CD4-positive, alpha-beta T cell treated with Interleukin-1 beta for 1 hour (primary cell): ENCODE results near the gene MFRP.
A peak's percentile ranks its signal among the peaks of the same experiment; 100 is the strongest.
"Not testable (repeated sequence)": the region's sequence is repeated elsewhere in the genome, so short reads cannot be mapped to it uniquely, and the experiment has no call there.

Experiments used
- DNase-seq, 2 donors: peaks; one replicate each; pipeline ENCODE4 v3.0.0-alpha.2; 2020 to 2022

MFRP gene

DNA sequence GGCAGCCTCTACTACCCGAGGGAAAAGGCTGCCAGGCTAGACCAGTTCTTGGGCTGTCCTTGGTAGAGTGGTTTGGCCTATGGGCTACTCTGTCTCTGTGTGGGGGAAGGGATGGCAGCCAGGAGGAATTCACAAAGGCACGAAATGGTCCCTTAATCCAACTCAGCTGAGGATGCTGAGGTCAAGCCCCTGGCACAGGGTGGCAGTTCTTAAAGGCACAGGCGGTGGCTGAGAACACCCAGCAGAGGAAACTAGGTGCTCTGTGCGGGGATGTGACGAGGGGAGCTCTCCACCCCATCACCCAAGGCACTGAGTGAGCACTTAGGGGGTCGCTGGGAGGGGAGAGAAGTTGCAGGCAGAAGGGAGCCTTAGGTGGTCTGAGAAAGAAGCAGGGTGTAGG, at the start of gene MFRP:
Gene MFRP (minus strand): TSS at position 101 of the 400 bp plus-strand sequence. CDS start 192 bp downstream, outside the sequence.
- no peak for DNase-seq

DNA sequence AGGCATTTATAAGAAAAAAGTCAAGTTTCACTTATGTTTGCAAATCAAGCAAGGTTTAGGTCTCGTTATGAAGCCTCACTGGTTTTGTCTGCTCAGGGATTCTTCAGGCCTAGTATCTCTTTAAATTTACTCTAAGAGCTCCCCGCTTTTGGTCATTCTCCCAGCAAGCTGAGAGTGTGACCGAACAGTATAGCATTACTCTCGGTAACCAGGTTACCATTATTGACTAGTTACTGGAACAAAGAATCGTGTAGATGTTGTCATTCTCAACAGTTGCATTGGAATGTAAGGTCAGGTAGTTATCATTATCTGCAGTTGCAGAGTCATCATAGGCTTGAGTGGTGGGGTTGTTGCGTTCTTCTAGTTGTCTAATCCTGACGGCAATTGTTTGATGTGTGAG, 44.8 kb upstream of the MFRP start:
- DNase-seq: no peak

DNA sequence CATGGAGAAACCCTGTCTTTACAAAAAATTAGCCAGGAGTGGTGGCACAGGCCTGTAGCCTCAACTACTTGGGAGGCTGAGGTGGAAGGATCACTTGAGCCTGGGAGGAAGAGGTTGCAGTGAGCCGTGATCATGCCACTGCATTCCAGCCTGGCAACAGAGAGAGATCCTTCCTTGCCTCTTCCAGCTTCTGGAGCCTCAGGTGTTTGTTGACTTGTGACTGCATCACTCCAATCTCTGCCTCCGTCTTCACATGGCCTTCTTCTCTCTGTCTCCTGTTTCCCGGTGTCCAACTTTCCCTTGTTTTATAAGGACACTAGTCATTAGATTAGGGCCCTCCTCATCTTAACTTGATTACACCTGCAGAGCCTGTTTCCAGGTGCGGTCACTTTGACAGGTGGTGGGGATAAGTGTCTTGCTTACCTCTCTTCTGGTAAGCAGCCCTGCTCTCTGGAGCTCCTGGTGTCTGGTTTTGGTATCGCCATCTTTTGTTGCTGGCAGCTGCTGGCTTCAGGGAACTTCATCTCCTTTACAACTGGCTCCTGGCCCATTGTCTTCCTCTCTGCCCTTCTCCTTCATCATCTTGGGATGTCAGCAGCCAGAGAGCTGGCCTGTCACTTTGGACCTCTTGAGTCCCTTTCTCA, 43.2 kb upstream of the MFRP start:
- DNase-seq: no peak

- DNase-seq: no peak
These were observed 41.6 kb upstream of the MFRP start for GRCh38 chr11:119388103-119388502.

DNA sequence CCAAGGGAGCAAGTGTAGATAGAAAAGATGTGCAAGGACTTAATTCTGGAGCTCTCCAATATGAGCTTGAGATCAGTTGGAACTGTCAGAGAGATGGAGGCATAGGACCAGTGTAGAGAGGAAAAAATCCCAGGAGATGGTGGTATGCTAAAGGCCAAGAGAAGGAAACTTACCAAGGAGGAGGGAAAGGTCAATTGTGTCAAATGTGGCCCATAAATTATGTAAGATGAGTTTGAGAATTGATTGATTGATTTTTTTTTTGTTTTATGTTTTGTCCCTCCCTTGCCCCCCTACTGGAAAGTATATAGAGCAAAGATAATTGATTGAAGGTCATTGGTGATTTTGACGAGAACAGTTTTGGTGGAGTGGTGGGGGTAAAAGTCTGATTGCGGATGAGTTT, 37.8 kb upstream of the MFRP start:
- DNase-seq: no peak

GRCh38 chr11:119382513-119382912, 36.0 kb upstream of the MFRP start:
- DNase-seq: not testable (repeated sequence)

DNA sequence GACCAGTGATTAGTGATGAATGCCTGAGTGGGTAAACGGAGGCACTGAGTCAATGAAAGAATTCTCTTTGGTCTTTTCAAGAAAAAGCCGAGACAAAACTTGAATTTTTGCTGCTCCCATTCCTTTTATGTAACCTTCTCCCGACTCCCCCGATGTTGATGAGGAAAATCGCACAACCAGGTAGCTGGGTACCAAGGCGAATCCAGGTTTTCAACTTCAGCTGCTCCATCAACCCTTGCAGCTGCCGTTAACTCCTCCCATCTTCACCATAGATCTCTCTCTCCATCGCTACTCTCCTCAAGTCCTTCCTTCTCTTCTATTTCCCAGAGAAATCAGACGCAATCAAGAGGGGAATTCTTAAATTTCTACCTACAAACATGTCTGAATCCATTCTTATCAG, 35.6 kb upstream of the MFRP start:
- no peak for DNase-seq

GRCh38 chr11:119381181-119381988, 34.9 kb upstream of the MFRP start, which contains the start of gene USP2:
TSS of gene USP2 (minus strand) at chr11:119381690. CDS start at chr11:119373480, 8,210 bp downstream.
- peak; percentile 96 to 97 for DNase-seq

DNA sequence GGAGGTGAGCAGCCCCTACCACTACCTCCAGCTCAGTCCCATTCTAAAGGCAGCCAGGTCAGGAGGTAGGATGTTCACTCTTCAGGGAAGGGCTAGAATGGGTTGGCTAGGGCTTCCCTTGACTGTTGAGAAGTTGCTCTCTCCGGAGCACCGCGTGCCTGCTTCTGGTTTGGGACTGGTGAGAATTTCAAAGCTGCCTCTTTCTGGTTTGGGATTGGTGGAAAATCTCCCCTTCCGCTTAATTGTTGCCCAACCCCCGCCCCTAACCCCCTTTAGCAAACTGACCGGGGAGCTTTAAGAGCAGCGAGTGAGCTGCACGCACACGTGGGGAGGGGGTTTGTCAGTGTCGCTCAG, 34.3 kb upstream of the MFRP start:
- no peak for DNase-seq

DNA sequence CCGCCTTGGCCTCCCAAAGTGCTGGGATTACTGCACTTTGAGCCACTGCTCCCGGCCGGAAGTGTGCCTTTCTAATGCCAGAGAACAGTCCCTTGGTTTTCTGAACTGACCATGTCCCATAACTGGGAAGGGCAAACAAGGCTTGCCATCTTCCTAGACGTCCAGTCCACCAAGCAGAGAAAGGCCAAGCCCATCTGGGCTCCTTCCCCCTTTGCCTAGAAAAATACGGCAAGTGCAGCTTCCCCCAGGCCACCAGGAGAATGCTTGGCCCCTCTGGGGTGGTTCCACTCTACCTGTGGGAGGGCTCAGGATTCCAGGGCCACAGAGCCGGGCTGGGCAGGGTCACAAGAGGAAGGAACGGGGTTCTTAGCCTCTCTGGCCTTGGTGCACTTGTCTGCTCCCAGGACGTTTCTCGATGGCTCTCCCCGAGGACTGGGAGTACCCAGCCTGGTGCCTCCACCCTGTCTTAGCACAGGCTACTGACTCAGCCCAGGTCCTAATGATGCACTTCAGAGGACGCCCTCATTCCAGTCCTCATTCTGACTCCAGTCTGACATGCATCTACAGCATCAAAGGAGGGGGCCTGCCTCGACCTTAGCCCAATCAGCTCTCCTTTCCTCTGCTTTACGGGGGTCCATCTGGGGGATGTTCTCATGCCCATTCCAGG, 33.8 kb upstream of the MFRP start:
- no peak for DNase-seq

DNA sequence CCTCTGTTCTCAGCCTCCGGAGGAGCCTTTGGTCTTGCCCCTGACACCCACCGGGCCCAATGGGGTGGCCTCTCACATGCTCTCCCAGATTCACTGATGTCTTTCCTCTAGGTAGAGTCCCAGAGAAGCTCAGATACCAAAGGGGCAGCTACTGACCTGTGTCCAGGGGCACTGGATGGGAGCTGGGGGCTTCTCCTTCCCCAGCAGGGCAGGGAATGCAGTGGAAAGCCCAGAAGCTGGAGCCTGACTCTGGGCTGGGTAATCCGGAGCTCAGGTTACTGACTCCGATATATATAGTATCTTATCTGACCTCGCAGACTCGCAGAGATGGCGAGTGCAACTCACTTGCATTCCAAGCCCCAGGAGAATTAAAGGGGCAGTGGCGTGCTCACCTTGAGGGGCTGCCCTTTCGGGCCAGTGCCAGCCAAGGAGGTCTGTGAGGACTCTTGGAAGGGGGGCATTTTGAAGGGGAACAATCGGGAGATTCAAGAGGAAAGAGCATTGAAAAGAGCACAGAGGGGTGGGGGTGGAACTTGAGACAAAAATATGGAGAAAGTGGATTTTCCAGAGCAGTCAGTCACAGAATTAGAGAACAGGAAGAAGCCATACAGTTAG, 32.5 kb upstream of the MFRP start:
- DNase-seq: no peak

- no peak for DNase-seq
These were observed 31.6 kb upstream of the MFRP start for GRCh38 chr11:119377961-119378667.

DNA sequence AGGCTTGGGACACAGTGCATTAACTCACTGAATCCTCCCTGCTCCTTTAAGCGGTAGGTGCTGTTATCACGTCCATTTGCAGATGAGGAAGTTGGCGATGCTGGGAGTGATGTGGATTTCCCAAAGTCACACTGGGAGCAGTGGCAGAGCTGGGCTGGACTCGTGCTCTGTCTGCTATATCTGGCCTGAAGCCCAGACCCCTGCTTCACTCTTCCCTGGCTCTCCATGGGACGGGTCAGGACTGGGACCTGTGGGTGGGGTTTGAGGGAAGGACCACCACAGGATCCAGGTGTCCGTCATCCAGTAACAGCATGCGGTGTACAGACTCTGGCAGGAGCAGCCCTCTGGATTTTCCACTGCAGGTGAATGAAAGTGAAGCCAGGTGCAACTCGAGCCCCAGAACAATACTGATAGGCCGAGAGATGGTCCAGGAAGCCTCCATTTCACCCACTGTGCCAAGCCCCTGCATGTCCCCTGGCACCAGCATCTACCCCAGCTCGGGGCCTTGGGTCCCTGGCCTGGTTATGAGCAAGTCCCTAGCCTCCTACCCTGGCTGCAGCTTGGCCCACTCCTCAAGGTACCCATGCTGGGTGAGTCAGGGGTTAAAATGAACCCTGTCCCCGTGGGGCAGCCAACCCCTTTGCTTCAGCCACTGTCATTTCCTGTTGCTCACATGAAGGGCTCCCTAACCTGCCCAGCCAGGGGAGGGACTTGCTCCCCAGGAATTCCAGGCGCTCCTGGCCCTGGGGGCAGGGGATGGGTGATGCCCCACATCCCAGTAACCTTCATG, 30.8 kb upstream of the MFRP start:
- no peak for DNase-seq

- DNase-seq: no peak
These were observed 29.8 kb upstream of the MFRP start for GRCh38 chr11:119376197-119376847.

- no peak for DNase-seq
These were observed 29.1 kb upstream of the MFRP start for GRCh38 chr11:119375337-119376196.

DNA sequence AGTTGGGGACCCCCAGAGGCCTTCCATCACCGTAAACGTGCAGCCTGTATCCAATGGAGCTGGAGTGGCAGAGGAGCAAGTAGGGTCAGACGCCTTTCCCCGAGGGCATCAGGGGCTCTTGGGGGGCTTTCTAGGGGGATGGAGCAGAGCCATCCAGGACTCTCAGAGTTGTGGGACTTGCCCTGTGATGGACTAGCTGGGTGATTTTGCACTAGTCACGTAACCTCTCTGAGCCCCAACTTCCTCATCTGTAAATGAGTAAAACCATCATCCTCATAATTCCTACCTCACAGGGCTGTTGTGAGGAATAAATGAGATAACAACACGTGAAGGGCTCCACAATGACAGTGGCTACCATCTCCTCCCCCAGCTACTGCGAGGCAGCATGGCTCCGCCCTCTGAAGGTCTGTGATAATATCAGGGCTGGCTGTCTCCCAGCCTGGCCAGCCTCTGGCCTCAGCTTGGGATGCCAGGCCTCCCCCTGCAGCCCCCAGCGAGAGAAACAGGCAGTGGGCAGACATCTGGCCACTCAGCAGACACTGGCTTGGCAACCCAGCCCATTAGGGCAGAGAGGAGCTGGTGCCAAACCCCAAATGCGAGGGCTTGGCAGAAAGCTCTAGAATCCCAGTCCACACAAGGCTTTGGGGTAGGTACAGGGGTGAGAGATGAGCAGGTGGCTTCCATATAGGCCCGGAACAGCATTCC, 28.3 kb upstream of the MFRP start:
- DNase-seq: no peak

GRCh38 chr11:119373921-119374631, 27.6 kb upstream of the MFRP start:
- peak; percentile 40 to 55 for DNase-seq

DNA sequence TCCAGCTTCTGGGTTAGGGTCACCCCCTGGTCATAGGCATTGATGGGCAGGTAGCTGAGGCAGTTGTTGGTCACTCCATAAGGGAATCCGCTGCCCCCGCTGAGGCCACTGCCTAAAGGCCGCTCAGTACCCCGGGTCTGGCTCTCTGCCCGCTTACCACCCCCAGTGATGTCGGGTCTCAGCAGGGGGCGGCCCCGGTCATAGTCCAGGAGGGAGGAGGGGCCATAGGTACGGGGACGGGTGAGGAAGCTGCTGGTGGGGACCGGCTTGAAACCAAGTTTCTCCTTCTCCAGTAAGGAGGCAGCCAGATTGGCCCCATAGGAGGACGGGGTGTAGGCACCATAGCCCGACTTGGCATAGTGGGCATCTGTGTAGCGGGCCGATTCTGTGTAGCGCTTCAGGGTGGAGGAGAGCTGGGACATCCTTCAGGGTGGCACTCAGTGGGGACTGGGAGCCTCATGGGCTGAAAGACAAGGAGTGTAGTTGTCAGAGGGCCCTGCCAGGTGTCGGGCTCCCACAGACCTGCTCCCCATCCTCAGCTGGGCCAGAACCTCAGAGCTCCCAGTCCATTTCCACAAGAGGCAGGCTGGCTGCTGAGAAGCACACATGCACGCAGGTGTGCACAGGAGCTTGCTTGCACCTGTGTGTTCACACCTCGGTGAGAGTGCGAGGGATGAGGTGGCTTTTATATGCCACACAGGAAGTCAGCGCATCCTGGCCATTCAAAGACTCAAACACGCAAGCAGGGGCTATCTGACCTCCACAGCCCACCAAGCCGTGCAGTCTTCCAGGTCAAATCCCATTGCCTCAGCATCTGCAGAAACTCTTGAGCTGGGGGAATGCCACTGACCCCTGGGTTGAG, 26.8 kb upstream of the MFRP start:
- no peak for DNase-seq
